Mammary epithelial cell (primary cell): ENCODE data around the gene DNAJC27.

Experiments
- EZH2 ChIP-seq: IDR thresholded peaks from 2 replicates; pipeline ENCODE4 v1.6.1; 2012; ENCODE audit warnings: low read length, inconsistent platforms, borderline replicate concordance
- TF ChIP-seq, protein P1 (sequence below), 2 donors: IDR thresholded peaks in 1 of 2; conservative IDR thresholded peaks in 1 of 2; 2 replicates each; pipeline ENCODE4 v1.5.1; 2011 to 2012; ENCODE audit warnings: inconsistent platforms in 2 of 2, low read length in 2 of 2, mild to moderate bottlenecking in 2 of 2, control low read depth in 1 of 2, low read depth in 1 of 2; ENCODE audit not compliant: insufficient read depth in 1 of 2; ENCODE audit errors: extremely low read depth in 1 of 2

DNA sequence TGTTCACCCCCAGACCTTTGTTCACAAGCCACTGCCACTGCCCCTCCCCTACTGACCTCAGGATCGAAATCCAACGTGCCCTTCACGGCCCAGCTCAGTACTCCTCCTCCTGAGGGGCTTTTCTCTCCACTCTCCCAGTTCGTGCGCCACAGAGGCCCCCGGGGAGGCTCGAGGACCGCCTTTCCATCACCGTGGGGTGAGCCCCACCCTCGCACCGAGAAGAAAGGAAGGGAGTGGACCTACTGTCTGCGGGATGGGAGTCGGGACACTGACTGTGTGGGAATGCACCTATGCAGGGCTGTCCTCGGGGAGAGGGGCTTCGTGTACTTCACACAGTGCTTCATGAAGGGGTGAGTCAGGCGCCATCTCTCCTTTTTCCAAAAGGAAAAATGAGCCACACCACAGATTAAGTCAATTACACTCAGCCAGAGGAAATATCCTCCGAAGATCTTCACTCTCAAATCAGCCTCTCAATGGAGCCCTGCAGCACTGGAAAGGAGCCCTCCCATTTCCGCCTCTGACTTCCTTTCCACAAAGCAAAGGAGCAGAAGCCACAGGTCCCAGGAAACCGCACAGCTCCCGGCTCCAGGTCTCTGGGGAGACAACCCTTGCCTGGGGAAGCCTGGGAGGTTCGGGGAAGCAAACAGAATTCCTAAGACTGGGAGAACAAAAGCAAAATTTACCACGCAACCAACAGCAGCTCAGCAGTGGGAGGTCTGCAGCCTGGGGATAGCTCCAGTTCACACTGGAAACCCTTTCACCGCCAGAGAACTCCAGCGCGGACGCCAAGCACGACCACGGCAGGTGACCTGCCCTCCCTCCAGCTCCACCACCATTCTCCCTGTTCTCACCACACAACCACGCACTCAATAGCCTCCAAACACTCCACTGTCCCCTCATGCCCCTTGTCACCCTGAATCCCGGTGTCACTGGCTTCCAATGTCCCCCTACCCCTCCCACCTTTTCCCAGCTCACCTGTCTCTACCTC is 73.3 kb downstream of the DNAJC27 start:
- TF ChIP-seq, protein P1, sequence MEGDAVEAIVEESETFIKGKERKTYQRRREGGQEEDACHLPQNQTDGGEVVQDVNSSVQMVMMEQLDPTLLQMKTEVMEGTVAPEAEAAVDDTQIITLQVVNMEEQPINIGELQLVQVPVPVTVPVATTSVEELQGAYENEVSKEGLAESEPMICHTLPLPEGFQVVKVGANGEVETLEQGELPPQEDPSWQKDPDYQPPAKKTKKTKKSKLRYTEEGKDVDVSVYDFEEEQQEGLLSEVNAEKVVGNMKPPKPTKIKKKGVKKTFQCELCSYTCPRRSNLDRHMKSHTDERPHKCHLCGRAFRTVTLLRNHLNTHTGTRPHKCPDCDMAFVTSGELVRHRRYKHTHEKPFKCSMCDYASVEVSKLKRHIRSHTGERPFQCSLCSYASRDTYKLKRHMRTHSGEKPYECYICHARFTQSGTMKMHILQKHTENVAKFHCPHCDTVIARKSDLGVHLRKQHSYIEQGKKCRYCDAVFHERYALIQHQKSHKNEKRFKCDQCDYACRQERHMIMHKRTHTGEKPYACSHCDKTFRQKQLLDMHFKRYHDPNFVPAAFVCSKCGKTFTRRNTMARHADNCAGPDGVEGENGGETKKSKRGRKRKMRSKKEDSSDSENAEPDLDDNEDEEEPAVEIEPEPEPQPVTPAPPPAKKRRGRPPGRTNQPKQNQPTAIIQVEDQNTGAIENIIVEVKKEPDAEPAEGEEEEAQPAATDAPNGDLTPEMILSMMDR (conservative IDR thresholded peaks at IDR 0.05 in 1 of 2, IDR thresholded peaks at IDR 0.05 in 1 of 2; ENCODE audit: extremely low read depth in 1 of 2, insufficient read depth in 1 of 2, low read depth in 1 of 2, low read length in 2 of 2): no peak
- TF ChIP-seq EZH2: no peak
